Lung (tissue), 12 donors: Measurements from ENCODE around the gene RAB3A. TPM values are rescaled to one million over a fixed set of nuclear protein-coding genes. Genes with fewer than 3 reads are reported as not detected.

Experiments used
- ATAC-seq: fragments of 200-7000 bp; cut with Tn5 transposase; one replicate; pipeline ENCODE4 v1.9.1; 2020; ENCODE audit warnings: moderate number of reproducible peaks; ENCODE audit not compliant: insufficient read depth, low FRiP score
- DNase-seq, 3 donors: peaks; one replicate each; pipeline ENCODE4 v3.0.0-alpha.2; 2013 to 2017
- H3K27ac ChIP-seq, 2 donors: one replicate each; pipeline ENCODE4 v1.5.1; 2013; ENCODE audit warnings: mild to moderate bottlenecking in 2 of 2, moderate library complexity in 2 of 2, control low read depth in 1 of 2, inconsistent platforms in 1 of 2, low read depth in 1 of 2, low read length in 1 of 2
- H3K27me3 ChIP-seq, 3 donors: one replicate each; pipeline ENCODE4 v1.5.1; 2013; ENCODE audit warnings: low read length in 2 of 3; ENCODE audit not compliant: control insufficient read depth in 3 of 3, insufficient read depth in 3 of 3
- H3K36me3 ChIP-seq, 4 donors: one replicate each; pipeline ENCODE4 v1.5.1; 2013; ENCODE audit warnings: low read length in 4 of 4, mild to moderate bottlenecking in 1 of 4, moderate library complexity in 1 of 4; ENCODE audit not compliant: control insufficient read depth in 4 of 4, insufficient read depth in 4 of 4
- H3K4me1 ChIP-seq, 5 donors: one replicate each; pipeline ENCODE4 v1.5.1; 2013; ENCODE audit warnings: low read length in 5 of 5, mild to moderate bottlenecking in 2 of 5, moderate library complexity in 1 of 5; ENCODE audit not compliant: control insufficient read depth in 5 of 5, insufficient read depth in 5 of 5
- H3K4me3 ChIP-seq: one replicate; pipeline ENCODE4 v1.5.1; 2013; ENCODE audit warnings: mild to moderate bottlenecking, control low read depth, moderate library complexity
- H3K9ac ChIP-seq, 2 donors: one replicate each; pipeline ENCODE4 v1.5.1; 2013; ENCODE audit warnings: low read length in 2 of 2, control low read depth in 1 of 2; ENCODE audit not compliant: insufficient read depth in 1 of 2
- H3K9me3 ChIP-seq, 4 donors: one replicate each; pipeline ENCODE4 v1.5.1; 2013; ENCODE audit warnings: low read length in 3 of 4, mild to moderate bottlenecking in 1 of 4, moderate library complexity in 1 of 4; ENCODE audit not compliant: control insufficient read depth in 4 of 4, insufficient read depth in 3 of 4
- CTCF ChIP-seq: IDR thresholded peaks from 2 replicates; pipeline ENCODE4 v1.5.1; 2012; ENCODE audit warnings: mild to moderate bottlenecking; ENCODE audit errors: control extremely low read depth, extremely low read depth
- WGBS, 2 donors: extraction: QIAGEN DNeasy Blood & Tissue Kit; methylation state at CpG; one replicate each; pipeline ENCODE4 v1.1.7; 2013; 5-methylcytosine and 5-hydroxymethylcytosine counted together
- polyA plus RNA-seq, 2 donors: library from polyadenylated mRNA; stranded (reverse); fragments of 200-250 nt; gene quantifications; one replicate each; pipeline ENCODE4 v1.2.1, GENCODE V29; 2013
- total RNA-seq, 2 donors: library from RNA; depleted of rRNA in 1 of 2; stranded (reverse); fragments of >200 nt in 1 of 2; gene quantifications; one replicate each; pipeline ENCODE4 v1.2.1, GENCODE V29; 2014 to 2021
- donor health status: control.
- donor health status: control.
- donor health status: Bipolar disorder and iron deficiency.
- donor health status: healthy.
- donor health status: DM: yes; HTN: yes; CAD: no.

RAB3A gene
- total and polyA plus RNA-seq, 4 donors = 1.1 to 6.7 (median 2.3) TPM

GRCh38 chr19:18167011-18167410 lies 36.8 kb downstream of the RAB3A start:
- Histone ChIP-seq H3K4me3 (no peak overlapping the region), H3K4me1 (no peaks in the 10 kb centered on the region), H3K9me3 (no peaks in the 10 kb centered on the region), H3K27ac (no peak overlapping the region), H3K9ac (no peak overlapping the region), H3K36me3 (peaks cover 8 to 38% (median 27%) of the 10 kb centered on the region in 4 donors), H3K27me3 (no peaks in the 10 kb centered on the region)
- no peak for TF ChIP-seq CTCF
- WGBS, 2 donors = 95 to 96% methylated on average over 21 of the region's 21 CpGs
- ATAC-seq (no peak), DNase-seq (no peak)

GRCh38 chr19:18165794-18166544 lies 37.9 kb downstream of the RAB3A start:
- Histone ChIP-seq H3K4me1 (peaks cover 0 to 6% (median 4%) of the 10 kb centered on the region in 5 donors), H3K9me3 (no peaks in the 10 kb centered on the region), H3K36me3 (peaks cover 8 to 38% (median 31%) of the 10 kb centered on the region in 4 donors), H3K4me3 (no peak overlapping the region), H3K27ac (no peak overlapping the region), H3K9ac (no peak overlapping the region), H3K27me3 (no peaks in the 10 kb centered on the region)
- 97 to 98% methylated on average over 15 of the region's 15 CpGs for WGBS, 2 donors
- TF ChIP-seq CTCF = no peak
- ATAC-seq = no peak
- DNase-seq = no peak

GRCh38 chr19:18164072-18164471 lies 39.8 kb downstream of the RAB3A start:
- Histone ChIP-seq H3K9ac (no peak overlapping the region), H3K27ac (no peak overlapping the region), H3K27me3 (no peaks in the 10 kb centered on the region), H3K4me1 (peaks cover 0 to 9% (median 4%) of the 10 kb centered on the region in 5 donors), H3K36me3 (peaks cover 8 to 36% (median 32%) of the 10 kb centered on the region in 4 donors), H3K4me3 (no peak overlapping the region), H3K9me3 (no peaks in the 10 kb centered on the region)
- DNase-seq = no peak
- 97% methylated on average over 7 of the region's 7 CpGs for WGBS, 2 donors
- TF ChIP-seq CTCF = no peak
- no peak for ATAC-seq
